HL-60 (cell line): Measurements from ENCODE around the gene TSEN2.

Experiments used
- DNase-seq, 2 experiments: peaks; one replicate each; pipeline ENCODE4 v3.0.0-alpha.2; 2010 to 2020; ENCODE audit warnings: low read depth in 1 of 2, low spot score in 1 of 2
- H3K27ac ChIP-seq: fragments of 250-450 bp; sonication (Bioruptor Pico); replicated peaks from 2 replicates; pipeline ENCODE4 v1.5.1; 2020; ENCODE audit warnings: mild to moderate bottlenecking, moderate library complexity
- H3K27me3 ChIP-seq: fragments of 250-450 bp; sonication (Bioruptor Pico); 2 replicates; pipeline ENCODE4 v1.5.1; 2021; ENCODE audit warnings: mild to moderate bottlenecking, moderate library complexity; ENCODE audit not compliant: insufficient read depth, poor library complexity, severe bottlenecking
- H3K4me3 ChIP-seq: replicated peaks from 2 replicates; pipeline ENCODE4 v1.5.1; 2011; ENCODE audit warnings: mild to moderate bottlenecking, control low read depth, low read length; ENCODE audit not compliant: insufficient read depth
- GABPA ChIP-seq: IDR thresholded peaks from 2 replicates; pipeline ENCODE4 v1.6.1; 2012; ENCODE audit warnings: low read depth
- POLR2AphosphoS5 ChIP-seq: IDR thresholded peaks from 2 replicates; pipeline ENCODE4 v1.6.1; 2012; ENCODE audit warnings: low read depth
- REST ChIP-seq: IDR thresholded peaks from 2 replicates; pipeline ENCODE4 v1.6.1; 2012; ENCODE audit warnings: low read depth; ENCODE audit not compliant: insufficient replicate concordance
- SPI1 ChIP-seq: IDR thresholded peaks from 2 replicates; pipeline ENCODE4 v1.6.1; 2012; ENCODE audit warnings: low read depth, mild to moderate bottlenecking, borderline replicate concordance
- TF ChIP-seq, protein P1 (sequence below): IDR thresholded peaks from one replicate; pipeline ENCODE4 v1.5.1; 2011; ENCODE audit warnings: low read length, control low read depth, inconsistent platforms; ENCODE audit not compliant: insufficient read depth

TSEN2 gene

DNA sequence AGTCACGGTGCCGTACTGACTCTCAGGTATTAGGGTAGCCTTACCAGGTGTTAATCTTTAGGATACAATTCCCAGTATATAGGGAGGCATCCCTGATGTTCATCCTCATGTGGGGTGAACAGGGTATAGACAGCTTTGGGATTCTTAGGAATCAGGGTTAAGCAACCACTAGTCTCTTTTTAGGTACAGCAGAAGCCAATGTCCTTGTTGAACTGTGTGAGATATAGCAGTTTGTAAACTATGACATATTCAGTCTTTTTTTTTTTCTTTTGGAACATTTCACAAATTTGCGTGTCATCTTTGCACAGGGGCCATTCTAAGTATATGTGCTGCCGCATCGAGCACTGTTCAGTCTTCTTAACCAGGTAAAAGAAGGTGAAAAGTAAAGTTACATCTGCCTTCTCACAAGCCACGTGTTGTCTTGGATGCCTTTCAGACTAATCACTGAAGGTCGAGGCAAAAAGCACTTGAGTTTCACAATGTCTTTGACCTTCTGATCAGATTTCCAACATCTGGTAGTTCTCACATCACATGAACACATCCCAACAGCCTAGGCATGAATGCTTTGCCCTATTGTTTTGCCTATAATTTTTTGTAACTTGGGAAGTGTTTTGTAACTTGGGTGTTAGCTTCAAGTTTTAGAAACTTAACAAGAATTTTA is 17.2 kb downstream of the TSEN2 start:
- TF ChIP-seq REST (no peak), GABPA (no peak), SPI1 (no peak), POLR2AphosphoS5 (no peak)
- TF ChIP-seq, protein P1, sequence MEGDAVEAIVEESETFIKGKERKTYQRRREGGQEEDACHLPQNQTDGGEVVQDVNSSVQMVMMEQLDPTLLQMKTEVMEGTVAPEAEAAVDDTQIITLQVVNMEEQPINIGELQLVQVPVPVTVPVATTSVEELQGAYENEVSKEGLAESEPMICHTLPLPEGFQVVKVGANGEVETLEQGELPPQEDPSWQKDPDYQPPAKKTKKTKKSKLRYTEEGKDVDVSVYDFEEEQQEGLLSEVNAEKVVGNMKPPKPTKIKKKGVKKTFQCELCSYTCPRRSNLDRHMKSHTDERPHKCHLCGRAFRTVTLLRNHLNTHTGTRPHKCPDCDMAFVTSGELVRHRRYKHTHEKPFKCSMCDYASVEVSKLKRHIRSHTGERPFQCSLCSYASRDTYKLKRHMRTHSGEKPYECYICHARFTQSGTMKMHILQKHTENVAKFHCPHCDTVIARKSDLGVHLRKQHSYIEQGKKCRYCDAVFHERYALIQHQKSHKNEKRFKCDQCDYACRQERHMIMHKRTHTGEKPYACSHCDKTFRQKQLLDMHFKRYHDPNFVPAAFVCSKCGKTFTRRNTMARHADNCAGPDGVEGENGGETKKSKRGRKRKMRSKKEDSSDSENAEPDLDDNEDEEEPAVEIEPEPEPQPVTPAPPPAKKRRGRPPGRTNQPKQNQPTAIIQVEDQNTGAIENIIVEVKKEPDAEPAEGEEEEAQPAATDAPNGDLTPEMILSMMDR: no peak
- Histone ChIP-seq H3K4me3 (no peak overlapping the region), H3K27me3 (no peaks in the 10 kb centered on the region), H3K27ac (no peak overlapping the region)
- DNase-seq: no peak

DNA sequence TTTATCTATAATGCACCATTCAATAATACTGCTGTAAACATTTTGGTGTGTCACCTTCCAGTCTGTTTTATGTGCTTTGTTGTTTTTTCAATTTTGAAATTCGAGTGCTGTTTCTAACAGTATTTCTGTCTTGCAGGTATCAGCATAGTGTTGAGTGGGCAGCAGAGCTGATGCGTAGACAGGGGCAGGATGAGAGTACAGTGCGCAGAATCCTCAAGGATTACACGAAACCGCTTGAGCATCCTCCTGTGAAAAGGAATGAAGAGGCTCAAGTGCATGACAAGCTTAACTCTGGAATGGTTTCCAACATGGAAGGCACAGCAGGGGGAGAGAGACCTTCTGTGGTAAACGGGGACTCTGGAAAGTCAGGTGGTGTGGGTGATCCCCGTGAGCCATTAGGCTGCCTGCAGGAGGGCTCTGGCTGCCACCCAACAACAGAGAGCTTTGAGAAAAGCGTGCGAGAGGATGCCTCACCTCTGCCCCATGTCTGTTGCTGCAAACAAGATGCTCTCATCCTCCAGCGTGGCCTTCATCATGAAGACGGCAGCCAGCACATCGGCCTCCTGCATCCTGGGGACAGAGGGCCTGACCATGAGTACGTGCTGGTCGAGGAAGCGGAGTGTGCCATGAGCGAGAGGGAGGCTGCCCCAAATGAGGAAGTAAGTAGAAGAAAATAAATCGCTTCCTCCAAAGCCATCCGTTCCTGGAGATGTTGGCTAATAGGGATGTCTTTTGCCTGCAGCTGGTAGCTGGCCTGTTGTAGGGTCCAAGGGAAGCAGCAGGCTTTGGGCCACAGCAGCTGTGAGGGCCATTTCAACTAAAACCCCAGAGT is 19.1 kb downstream of the TSEN2 start:
- no peaks in the 10 kb centered on the region for H3K27me3 ChIP-seq
- TF ChIP-seq SPI1 (peak; percentile 45; the same call in 1 of the 2 replicates), POLR2AphosphoS5 (peak; percentile 36; the same call in 1 of the 2 replicates), GABPA (no peak)
- no peak overlapping the region for H3K4me3 ChIP-seq
- no peak overlapping the region for H3K27ac ChIP-seq
- peak; percentile 34 to 73 for DNase-seq

GRCh38 chr3:12506201-12506709 is 22.0 kb downstream of the TSEN2 start:
- Histone ChIP-seq H3K4me3 (no peak overlapping the region), H3K27me3 (no peaks in the 10 kb centered on the region), H3K27ac (no peak overlapping the region)
- DNase-seq: no peak
- TF ChIP-seq POLR2AphosphoS5: no peak
- TF ChIP-seq REST: no peak

- no peak for TF ChIP-seq REST
- TF ChIP-seq, protein P1: no peak
- TF ChIP-seq SPI1: no peak
- H3K4me3 ChIP-seq: no peak overlapping the region
- H3K27ac ChIP-seq: no peak overlapping the region
- no peak for DNase-seq
- no peaks in the 10 kb centered on the region for H3K27me3 ChIP-seq
Observed at GRCh38 chr3:12507591-12508281, 23.5 kb downstream of the TSEN2 start.
